SIG-M5 (cell line): ENCODE results near the gene AADACL4.

Experiments used
- DNase-seq: peaks from one replicate; lab custom pipeline; 2025; lab: John Stamatoyannopoulos, UW

The AADACL4 gene

GRCh38 chr1:12613180-12613579, 30.7 kb upstream of the AADACL4 start:
- no peak for DNase-seq

GRCh38 chr1:12614402-12615158, 29.3 kb upstream of the AADACL4 start:
- no peak for DNase-seq

GRCh38 chr1:12615159-12615864, 28.6 kb upstream of the AADACL4 start:
- no peak for DNase-seq

GRCh38 chr1:12615865-12616708, 27.8 kb upstream of the AADACL4 start:
- DNase-seq, result no peak

DNA sequence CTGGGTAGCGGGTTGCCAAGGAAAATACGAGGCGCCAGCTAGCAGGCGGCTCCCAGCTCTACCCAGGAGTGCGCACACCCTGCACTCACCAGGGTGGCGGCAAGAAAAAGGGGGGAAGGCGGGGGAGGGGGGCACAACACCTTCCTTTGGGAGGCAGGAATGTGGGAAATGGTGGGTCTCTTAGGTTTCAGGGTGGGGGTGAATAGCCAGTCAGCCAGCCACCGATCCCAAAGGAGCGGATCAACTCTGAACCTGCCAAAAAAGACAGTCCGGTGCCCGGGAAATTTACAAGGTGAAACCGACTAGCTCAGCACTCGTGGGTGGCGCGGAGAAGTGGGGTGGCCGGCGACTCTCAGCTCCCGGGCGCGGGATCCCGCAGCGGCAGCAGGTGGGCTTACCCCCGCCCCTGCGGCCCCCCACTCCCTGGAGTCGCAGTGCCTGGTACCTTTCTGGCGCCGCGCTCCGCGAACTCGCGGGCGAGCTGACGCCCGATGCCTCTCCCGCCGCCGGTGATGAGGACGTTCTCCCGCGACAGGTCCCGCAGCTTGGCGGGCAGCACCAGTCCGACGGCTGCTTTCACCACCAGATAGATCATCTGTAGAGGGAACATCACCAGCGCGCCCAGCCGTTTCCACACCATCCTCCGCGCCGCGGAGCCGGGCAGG, 27.0 kb upstream of the AADACL4 start:
- no peak for DNase-seq

- DNase-seq, result no peak
Measured at GRCh38 chr1:12617511-12617900, 26.4 kb upstream of the AADACL4 start.

DNA sequence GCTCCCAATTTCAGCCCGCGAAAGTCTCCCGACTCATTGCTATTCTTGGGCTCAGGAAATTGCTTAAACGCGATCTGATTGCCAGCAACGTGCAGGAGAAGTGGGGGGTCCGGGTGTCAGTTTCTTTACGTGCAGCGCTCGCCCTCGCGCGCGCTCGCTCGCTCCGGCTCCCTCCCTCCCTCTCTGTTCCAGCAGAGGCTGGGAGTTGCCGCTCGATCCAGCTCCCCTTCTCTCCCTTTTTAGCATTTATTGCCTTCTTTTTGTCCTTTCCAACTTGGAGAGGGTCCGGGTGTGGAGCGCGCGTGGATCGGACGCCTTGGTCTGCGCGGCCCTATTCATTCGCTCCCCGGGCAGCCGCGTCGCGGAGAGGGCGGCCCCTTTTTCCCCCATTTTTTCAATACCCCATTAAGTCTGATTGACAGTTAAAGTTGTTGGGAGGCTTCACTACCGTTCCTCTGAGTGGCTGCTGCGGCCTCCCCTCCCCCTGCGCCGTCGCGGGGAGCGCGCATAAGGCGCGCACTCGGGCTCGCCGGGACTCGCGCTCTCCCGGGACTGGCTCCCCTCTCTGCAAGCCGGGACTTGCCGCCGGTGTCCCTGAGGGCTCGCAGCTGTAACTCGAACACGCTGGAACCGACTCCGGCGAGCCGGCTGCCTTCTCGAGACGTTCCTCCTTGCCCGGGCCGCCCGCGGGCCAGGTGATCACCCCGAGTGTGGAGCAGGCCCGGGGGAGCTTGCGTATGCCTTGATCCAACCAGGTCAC, 25.8 kb upstream of the AADACL4 start, which contains the start of gene DHRS3:
Gene DHRS3, minus strand, starts transcription at position 310 of the 760 bp plus-strand sequence. CDS start 862 bp downstream, outside the sequence.
- no peak for DNase-seq

DNA sequence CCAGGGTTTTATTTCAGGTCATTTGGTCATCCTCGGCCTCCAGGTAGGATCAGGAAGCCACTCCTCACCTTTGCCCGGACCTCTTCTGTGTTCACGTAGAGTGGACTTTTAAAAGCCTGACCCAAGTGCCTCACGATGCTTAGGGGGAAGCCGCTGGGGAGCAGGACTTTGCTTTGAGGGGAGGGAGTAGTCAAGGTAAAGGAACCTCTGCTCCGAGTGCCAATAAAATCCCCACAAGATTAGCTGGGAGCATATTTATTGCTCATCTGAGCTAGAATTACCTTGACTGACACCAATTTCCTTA, 25.3 kb upstream of the AADACL4 start:
- DNase-seq, result no peak

GRCh38 chr1:12618965-12619791, 24.7 kb upstream of the AADACL4 start:
- no peak for DNase-seq

GRCh38 chr1:12619792-12620487, 23.9 kb upstream of the AADACL4 start:
- DNase-seq, result no peak

DNA sequence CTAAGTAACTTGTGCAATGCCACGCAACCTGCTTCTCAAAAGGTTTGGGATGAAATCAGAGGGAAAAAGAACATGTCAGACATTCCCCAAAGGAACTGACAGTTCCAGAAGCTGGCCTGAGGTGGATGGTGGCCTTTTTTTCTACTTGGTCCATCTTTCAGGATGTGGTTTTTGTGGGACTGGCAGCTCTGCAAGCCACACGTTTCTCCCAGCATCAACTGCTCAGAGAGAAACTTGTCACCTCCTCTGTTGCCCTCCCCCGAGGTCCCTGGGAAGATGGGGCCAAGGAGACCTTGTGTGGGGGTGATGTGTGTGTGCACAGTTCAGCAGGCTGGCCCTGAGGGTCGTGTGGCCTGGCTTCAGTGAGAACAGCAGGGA, 23.4 kb upstream of the AADACL4 start:
- no peak for DNase-seq

GRCh38 chr1:12620931-12621330, 23.0 kb upstream of the AADACL4 start:
- no peak for DNase-seq

GRCh38 chr1:12621346-12622335, 22.2 kb upstream of the AADACL4 start:
- DNase-seq, result no peak

DNA sequence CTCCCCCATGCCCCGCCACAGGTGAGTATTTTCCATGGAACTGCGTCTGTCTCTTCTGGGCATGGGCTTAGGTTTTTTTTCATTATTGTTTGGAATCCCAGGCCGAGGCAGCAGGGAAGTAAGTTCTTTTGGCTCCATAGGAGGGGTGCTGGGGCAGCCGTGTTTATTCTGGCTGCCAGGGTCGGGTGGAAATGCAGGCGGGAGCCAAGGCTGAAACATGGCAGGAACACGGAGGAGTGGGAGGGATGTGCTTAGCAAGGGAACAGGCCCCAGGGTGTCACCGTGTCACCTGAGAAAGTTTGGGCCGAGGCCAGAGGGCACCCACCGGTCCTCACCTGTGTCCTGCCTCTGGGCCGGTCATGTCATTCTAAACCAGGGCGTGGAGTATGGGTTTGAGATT, 21.4 kb upstream of the AADACL4 start:
- no peak for DNase-seq

DNA sequence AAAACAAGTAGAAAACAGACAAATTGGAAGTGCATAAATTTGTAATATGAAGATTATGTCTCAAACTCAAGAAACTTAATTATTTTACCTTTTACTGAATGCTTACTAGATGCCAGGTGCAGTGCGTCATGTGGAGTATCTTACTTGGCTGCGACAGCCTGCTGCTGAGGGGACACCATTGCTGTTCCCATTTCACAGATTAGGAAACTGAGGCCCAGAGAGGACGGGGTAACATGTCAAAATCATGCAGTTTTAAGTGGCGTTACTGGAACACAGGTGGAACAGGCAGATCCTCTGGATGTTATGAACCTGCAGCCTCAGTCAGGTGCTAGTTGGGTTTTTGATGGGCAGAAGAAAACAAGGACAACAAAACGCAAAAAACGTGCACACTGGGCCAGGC, 18.6 kb upstream of the AADACL4 start:
- DNase-seq, result no peak

GRCh38 chr1:12626888-12627287, 17.0 kb upstream of the AADACL4 start:
- no peak for DNase-seq

DNA sequence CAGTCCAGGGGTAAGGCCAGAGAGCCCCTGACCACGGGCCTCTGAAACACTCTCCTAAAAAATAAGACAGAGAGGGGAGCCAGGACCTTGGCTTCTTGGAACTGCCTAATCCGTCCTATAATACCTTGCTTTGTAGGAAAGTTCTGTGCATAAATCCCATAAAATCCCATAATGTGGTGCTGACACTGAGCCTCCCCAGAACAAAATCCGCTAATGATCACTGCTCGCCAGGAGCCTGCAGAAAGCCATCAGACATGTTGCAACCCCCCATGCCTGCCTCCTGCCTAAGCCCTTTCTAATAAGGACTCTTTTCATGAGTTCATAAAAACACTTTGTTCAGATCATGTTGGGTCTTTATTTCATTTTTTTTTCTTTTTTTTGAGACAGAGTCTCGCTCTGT, 16.6 kb upstream of the AADACL4 start:
- DNase-seq, result no peak

- no peak for DNase-seq
Measured at GRCh38 chr1:12629511-12629956, 14.4 kb upstream of the AADACL4 start.
